Mucosa of descending colon (tissue), 3 donors: ENCODE results near the gene MAP1S. TPM values are rescaled to one million over a fixed set of nuclear protein-coding genes. Genes with fewer than 3 reads are reported as not detected.

Source experiments
- ATAC-seq: fragments of 200-7000 bp; cut with Tn5 transposase; one replicate; pipeline ENCODE4 v1.9.1; 2020; ENCODE audit warnings: mild to moderate bottlenecking, moderate library complexity
- DNase-seq, 3 donors: peaks; one replicate each; pipeline ENCODE4 v3.0.0-alpha.2; 2020
- H3K36me3 ChIP-seq: fragments of 200-600 bp; one replicate; pipeline ENCODE4 v1.8.0; 2021; ENCODE audit warnings: low read depth, mild to moderate bottlenecking
- H3K4me1 ChIP-seq: fragments of 200-600 bp; one replicate; pipeline ENCODE4 v1.8.0; 2021; ENCODE audit warnings: low read depth, mild to moderate bottlenecking
- H3K4me3 ChIP-seq: fragments of 200-600 bp; one replicate; pipeline ENCODE4 v1.8.0; 2021; ENCODE audit warnings: mild to moderate bottlenecking
- H3K9me3 ChIP-seq: fragments of 200-600 bp; one replicate; pipeline ENCODE4 v1.8.0; 2021; ENCODE audit warnings: mild to moderate bottlenecking
- intact Hi-C, 2 donors: fragments of 100-400 bp; cut with DNase I in 1 of 2; cut with micrococcal nuclease in 1 of 2; formaldehyde crosslinking; loops; one replicate each; pipeline versions ENCODE4 v1.11.0 to v1.11.1; 2022; cut with DNase I, micrococcal nuclease
- total RNA-seq, 3 donors: library from RNA; stranded (reverse); fragmentation: NEBNext Ultra II Directional in 2 of 3; extraction: Animal tissue kit (Norgen Biotek cat#: 25700) in 2 of 3; gene quantifications; one replicate each; pipeline versions ENCODE4 v1.2.1 to v1.2.4, GENCODE V29; 2021 to 2023
- TF ChIP-seq, protein P1 (sequence below): fragments of 200-600 bp; IDR thresholded peaks from one replicate; pipeline ENCODE4 v1.8.0; 2022; ENCODE audit warnings: antibody characterized with exemption, mild to moderate bottlenecking
- donor health status: DM: no; HTN: no; CAD: no; lungs with moderate emphysema.
- donor health status: DM: no; HTN: no; CAD: no.
- donor health status: DM: no; HTN: yes; CAD: no.

Gene MAP1S
- total RNA-seq, 3 donors from 2014 or later: 42.2 to 57.2 (median 44.7) TPM

DNA sequence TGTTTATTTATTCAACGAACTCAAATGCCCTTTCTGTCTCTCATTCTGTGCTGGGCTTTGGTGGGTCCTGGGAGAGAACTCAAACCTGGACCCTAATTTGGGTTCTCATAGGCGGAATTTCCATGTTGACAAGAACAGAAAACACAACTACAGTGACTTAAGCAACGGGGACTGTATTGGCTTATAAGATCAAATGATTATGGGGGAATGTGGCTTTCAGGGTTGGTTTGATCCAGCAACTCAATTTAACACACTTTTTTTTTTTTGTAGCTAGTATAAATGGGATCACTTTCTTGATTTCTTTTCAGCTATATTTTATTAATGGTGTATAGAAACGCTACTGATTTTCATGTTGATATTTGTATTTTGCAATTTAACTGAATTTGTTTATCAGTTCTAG is 41.9 kb downstream of the MAP1S start:
- TF ChIP-seq, protein P1, sequence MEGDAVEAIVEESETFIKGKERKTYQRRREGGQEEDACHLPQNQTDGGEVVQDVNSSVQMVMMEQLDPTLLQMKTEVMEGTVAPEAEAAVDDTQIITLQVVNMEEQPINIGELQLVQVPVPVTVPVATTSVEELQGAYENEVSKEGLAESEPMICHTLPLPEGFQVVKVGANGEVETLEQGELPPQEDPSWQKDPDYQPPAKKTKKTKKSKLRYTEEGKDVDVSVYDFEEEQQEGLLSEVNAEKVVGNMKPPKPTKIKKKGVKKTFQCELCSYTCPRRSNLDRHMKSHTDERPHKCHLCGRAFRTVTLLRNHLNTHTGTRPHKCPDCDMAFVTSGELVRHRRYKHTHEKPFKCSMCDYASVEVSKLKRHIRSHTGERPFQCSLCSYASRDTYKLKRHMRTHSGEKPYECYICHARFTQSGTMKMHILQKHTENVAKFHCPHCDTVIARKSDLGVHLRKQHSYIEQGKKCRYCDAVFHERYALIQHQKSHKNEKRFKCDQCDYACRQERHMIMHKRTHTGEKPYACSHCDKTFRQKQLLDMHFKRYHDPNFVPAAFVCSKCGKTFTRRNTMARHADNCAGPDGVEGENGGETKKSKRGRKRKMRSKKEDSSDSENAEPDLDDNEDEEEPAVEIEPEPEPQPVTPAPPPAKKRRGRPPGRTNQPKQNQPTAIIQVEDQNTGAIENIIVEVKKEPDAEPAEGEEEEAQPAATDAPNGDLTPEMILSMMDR: no peak
- no peak overlapping the region for H3K4me3 ChIP-seq
- no peaks in the 10 kb centered on the region for H3K36me3 ChIP-seq
- DNase-seq (no peak), ATAC-seq (no peak)
- intact Hi-C loops: no loop called here
- H3K4me1 ChIP-seq: peaks cover 8% of the 10 kb centered on the region
- H3K9me3 ChIP-seq: no peaks in the 10 kb centered on the region

DNA sequence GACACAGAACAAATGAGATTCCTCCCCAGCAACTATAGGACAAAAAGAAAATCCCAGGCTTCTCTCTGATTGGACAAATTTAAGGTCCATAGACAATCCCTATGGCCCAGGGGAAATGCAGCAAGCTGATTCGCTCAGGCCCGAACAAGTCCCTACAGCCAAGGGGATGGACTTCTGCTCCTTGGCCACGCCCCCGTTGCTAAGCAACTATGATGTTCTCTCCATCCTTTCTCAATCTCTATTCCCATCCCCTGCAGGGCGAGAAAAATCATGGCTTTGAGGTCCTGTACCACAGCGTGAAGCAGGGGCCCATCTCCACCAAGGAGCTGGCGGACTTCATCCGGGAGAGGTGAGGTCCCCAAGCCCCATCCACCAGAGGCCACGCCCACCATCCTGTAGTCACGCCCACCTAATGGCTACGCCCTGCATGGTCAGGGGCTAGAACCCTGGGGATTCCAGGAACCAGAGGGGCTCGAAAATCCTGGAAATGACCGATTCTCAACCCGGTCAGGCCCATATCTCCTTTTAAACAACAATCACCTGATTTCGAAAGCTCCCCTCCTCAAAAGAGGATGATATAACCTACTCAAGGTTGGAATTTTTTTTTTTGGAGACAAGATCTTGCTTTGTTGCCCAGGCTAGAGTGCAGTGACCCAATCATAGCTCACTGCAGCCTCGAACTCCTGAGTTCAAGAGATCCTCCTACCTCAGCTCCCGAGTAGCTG is 43.4 kb downstream of the MAP1S start:
- ATAC-seq (no peak), DNase-seq (peak in 1 of 3 donors; percentile 63)
- peaks cover 8% of the 10 kb centered on the region for H3K4me1 ChIP-seq
- no peaks in the 10 kb centered on the region for H3K9me3 ChIP-seq
- no peaks in the 10 kb centered on the region for H3K36me3 ChIP-seq
- TF ChIP-seq, protein P1: no peak
- intact Hi-C loops: no loop called here
- no peak overlapping the region for H3K4me3 ChIP-seq

DNA sequence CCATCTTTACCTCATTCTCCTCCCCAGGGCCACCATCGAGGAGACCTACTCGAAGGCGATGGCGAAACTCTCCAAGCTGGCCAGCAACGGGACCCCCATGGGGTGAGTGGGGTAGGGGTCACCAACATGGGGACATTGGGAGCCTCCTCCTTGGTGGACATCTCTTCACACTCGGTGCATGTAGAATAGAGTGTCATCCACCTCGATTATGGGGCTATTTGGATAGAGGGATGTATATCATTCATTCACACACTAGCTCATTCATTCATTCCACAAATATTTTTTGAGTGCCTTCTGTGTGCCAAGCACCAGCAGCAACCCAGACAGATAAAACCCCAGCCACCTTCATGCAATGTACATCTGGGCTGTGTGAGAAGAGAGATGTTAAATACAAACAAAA is 45.1 kb downstream of the MAP1S start:
- TF ChIP-seq, protein P1: no peak
- intact Hi-C loops: no loop called here
- DNase-seq (no peak), ATAC-seq (no peak)
- Histone ChIP-seq H3K9me3 (no peaks in the 10 kb centered on the region), H3K36me3 (no peaks in the 10 kb centered on the region), H3K4me1 (peaks cover 8% of the 10 kb centered on the region), H3K4me3 (no peak overlapping the region)

DNA sequence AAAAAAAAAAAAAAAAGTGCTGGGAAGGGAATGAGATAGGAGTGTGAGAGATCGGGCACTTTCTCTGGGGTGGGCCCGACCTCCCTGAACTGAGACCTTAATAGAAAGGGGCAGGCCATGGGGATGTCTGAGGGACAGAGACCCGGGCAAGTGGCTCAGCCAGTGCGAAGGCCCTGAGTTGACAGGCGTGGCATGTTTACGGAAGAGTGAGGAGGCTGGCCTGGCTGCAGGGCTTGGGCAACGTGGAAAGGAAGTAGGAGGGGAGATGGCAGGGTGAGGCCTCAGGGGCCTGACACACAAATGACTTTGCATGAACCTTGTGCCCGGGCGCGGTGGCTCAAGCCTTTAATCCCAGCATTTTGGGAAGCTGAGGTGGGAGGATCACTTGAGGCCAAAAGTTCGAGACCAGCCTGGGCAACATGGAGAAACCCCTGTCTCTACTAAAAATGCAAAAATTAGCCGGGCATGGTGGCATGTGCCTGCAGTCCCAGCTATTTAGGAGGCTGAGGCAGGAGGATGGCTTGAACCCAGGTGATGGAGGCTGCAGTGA is 45.9 kb downstream of the MAP1S start:
- Histone ChIP-seq H3K9me3 (no peaks in the 10 kb centered on the region), H3K4me1 (peaks cover 8% of the 10 kb centered on the region), H3K36me3 (no peaks in the 10 kb centered on the region), H3K4me3 (no peak overlapping the region)
- peak; percentile 92 for ATAC-seq
- intact Hi-C loops: no loop called here
- TF ChIP-seq, protein P1: no peak
- DNase-seq: peak; percentile 82 to 90 (median 85)

DNA sequence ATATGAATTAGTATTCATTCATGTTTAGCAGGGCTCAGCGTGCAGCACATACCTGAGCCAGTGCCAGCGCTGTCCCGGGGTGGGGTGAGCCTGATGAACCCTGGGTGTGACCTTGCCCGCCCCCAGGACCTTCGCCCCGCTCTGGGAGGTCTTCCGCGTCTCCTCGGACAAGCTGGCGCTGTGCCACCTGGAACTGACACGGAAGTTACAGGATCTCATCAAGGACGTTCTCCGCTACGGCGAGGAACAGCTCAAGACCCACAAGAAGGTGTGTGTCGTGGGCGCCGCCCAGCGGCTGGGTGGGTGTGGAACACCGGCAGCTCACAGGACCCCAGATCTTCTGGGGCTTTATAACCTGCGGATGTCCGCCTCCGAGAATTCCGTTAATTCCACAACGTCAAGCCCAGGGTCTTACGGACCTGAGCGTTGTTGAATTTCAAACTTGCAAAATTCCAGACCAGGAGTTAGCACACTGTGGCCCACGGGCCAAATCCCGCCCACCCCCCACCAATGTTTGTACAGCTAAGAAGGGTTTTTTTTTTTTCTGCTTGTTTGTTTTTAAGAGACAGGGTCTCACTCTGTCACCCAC is 47.4 kb downstream of the MAP1S start:
- intact Hi-C loops: no loop called here
- peak; percentile 95 to 96 (median 96) for DNase-seq
- no peaks in the 10 kb centered on the region for H3K36me3 ChIP-seq
- peaks cover 8% of the 10 kb centered on the region for H3K4me1 ChIP-seq
- peak; percentile 90 for ATAC-seq
- TF ChIP-seq, protein P1: peak; percentile 74
- no peak overlapping the region for H3K4me3 ChIP-seq
- no peaks in the 10 kb centered on the region for H3K9me3 ChIP-seq
